Measurements from ENCODE around the gene USP10.
A peak's percentile ranks its signal among the peaks of the same experiment; 100 is the strongest.

USP10 gene, protein sequence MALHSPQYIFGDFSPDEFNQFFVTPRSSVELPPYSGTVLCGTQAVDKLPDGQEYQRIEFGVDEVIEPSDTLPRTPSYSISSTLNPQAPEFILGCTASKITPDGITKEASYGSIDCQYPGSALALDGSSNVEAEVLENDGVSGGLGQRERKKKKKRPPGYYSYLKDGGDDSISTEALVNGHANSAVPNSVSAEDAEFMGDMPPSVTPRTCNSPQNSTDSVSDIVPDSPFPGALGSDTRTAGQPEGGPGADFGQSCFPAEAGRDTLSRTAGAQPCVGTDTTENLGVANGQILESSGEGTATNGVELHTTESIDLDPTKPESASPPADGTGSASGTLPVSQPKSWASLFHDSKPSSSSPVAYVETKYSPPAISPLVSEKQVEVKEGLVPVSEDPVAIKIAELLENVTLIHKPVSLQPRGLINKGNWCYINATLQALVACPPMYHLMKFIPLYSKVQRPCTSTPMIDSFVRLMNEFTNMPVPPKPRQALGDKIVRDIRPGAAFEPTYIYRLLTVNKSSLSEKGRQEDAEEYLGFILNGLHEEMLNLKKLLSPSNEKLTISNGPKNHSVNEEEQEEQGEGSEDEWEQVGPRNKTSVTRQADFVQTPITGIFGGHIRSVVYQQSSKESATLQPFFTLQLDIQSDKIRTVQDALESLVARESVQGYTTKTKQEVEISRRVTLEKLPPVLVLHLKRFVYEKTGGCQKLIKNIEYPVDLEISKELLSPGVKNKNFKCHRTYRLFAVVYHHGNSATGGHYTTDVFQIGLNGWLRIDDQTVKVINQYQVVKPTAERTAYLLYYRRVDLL

DNA sequence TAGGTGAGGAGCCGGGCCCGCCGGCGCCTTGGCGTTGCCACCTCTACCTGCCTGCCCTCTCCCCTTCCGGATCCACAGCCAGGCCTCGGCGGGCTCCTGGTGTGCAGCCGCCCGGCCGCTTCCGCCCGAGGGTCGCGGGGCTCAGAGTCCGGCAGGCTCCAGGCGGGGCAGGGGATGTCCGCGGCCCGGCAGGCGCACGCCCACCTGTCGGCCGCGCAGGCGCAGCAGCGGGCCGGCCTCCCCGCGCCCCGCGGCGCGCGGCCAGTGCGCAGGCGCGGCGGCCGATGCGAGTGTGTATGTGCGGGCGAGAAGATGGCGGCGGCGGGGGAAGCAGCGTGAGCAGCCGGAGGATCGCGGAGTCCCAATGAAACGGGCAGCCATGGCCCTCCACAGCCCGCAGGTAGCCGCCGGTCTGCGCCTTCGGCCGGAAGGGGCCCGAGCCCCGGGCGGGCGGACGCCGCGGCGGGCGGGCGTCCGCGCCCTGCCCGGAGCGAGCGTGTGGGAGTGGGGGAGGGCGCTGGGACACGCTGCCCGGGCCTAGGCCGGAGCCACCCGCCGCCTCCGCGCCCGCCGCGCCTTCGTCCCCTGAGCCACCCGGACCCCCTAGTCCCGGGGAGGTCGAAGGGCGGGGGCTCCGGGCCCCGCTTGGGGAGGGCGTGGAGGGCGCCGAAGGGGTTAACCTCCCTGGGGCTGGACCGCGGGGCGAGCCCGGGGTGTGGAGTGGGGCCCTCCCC is at the start of gene USP10:
USP10 (plus strand) TSS at position 289 of the 734 bp plus-strand sequence; CDS start at position 380, 91 bp downstream.
- peak; percentile 88 for DNase-seq

DNA sequence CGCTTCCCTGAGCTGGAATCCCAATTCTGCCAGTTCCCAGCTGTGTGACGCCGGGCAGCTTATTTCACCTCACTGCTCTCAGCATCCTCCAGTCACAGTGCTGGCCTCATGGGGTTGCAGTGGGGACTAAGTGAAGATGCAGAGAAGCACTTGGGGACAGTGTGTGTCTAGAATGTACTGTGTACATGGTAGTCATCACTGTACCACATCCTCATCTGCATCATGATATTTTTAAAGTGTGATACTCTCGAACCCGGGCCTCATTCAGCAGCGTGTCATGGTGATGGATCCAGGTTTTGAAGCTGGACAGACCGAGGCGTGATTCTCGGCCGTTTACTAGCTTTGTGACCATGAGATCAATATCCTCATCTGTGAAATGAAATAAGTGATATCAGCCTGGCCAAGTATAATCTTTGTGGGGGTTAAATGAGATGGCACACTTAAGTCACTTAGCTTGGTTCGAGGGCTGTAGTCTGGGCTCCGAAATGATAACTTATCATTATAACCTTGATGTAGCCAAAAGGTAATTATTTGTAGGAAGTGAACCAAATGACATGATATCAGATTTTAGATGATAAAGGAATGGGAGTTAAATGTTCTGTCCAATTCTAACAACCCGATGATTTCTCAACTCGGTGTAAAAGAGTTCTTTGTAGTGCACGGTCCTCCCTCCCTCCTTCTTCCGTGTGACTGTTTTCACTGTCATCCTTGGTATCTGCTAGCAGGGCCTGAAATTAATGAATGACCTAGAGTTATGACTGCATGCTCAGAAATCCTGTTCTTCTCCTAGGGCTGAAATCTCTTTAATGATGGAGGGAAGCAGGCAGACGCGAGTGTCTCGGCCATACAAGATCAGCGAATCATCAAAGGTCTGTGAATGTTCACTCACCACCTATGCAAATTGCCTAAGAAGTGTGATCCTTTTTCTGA is 49.5 kb upstream of the USP10 start:
- DNase-seq, result no peak

DNA sequence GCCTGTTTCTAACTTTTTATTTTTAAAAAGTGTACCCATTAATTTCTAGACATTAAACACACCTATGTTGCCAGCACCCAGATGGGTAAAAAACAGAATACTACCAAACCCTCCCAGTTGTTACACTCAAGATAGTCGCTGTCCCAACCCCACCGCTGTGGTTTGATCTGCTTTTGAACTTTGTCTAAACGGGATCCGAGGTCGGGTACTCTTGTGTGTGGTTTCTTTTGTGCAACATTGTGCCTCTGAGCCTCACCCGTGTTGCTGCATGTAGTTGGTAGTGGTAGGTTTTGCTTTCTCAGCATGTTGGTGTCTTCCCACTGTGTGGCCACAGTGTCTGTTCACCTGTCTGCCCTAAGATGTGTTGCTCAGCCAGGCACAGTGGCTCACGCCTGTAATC is 47.2 kb upstream of the USP10 start:
- peak; percentile 60 for DNase-seq

DNA sequence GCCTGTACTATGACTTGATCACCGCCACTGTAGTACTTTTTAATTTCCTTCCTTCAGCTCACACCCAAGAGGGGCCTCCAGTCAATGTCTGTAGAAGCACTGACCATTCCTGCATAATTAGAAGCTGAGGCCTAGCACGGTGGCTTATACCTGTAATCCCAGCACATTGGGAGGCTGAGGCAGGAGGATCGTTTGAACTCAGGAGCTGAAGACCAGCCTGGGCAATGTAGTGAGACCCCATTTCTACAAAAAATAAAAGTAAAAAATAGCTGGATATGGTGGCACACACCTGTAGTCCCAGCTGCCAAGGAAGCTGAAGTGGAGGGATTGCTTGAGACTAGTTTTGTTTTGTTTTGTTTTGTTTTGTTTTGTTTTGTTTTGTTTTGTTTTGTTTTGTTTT is 45.6 kb upstream of the USP10 start:
- DNase-seq, result no peak

DNA sequence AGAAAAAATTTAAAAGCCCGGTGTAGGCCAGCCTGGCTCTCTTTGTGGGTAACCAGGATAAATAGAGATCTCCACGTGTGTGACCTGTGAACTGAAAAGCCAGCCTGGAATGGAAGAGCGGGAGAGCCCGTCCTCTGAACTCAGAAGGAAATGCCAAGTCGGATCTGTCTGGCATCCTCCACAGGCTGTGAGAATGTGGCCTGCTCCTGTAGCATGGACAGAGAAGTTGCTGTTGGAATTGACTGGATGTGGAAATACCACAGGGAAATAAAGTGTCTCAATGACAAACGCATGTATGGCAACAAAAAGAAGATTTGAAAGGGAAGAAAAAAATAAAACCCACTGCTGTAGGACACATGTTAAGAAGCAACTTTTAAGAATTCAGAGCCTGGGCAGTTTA is 44.8 kb upstream of the USP10 start:
- no peak for DNase-seq

DNA sequence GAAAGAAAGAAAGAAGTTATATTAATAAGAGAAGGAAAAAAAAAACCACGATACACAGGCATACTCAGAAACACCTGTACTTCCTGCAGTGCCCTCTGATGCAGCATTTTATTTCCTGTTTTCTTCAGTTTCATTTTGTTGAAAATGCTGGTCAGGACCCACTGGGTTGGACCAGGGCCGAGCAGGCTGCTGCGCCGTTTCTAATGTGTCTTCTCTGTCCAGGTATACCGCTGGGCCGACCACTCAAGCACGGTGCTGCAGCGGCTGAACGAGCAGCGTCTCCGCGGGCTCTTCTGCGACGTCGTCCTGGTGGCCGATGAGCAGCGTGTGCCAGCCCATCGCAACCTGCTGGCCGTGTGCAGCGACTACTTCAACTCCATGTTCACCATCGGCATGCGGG is 43.2 kb upstream of the USP10 start:
- no peak for DNase-seq

DNA sequence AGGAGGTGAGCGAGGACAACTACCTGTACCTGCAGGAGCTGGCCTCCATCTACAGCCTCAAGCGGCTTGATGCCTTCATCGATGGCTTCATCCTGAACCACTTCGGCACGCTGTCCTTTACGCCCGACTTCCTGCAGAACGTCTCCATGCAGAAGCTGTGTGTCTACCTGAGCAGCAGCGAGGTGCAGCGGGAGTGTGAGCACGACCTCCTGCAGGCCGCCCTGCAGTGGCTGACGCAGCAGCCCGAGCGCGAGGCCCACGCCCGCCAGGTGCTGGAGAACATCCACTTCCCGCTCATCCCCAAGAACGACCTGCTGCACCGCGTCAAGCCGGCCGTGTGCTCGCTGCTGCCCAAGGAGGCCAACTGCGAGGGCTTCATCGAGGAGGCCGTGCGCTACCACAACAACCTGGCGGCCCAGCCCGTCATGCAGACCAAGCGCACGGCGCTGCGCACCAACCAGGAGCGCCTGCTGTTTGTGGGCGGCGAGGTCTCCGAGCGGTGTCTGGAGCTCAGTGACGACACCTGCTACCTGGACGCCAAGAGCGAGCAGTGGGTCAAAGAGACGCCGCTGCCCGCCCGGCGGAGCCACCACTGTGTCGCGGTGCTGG is 42.5 kb upstream of the USP10 start:
- no peak for DNase-seq

DNA sequence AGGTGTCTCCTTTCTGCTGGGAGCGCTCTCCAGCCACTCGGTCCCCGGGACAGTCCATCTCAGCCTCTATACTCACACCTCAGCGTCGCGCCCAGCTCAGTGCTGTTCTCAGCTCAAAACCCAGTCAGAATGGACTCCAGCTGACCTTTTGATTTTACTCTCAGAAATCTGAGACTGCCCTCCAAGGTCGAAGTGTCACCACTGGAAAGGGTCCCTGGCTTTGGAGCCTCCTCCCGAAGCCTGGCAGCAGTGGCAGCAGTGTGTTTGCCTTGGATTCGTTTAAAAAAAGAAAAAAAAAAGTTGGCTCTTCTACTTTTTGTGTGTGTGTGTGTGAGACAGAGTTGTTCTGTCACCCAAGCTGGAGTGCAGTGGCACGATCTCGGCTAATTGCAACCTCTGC is 41.1 kb upstream of the USP10 start:
- DNase-seq, result no peak

DNA sequence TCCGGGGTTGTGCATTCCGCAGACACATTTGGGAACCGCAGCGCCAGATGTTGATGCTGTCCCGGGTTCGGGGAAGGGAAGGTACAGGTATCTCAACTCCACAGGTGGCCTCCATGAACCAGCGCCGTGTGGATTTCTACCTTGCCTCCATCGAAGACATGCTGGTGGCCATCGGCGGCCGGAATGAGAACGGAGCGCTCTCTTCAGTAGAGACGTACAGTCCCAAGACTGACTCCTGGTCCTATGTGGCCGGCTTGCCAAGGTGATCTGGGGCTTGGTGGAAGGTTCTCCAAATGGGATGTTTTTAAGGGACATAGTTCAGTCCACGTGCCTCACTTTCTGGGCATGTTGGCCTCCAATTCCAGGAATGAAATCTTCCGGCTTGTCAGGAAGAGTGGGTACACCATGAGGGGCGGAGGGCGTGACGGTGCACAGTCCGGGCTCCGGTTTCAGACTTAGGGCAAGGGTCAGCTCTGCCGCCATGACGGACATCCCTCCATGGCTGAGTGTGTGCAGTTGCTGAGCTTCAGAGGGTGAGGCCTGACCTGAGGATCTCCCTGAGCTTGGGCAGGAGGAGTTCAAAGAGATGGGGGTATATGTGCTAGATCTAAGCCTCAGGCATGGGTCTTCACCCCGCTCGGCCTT is 40.0 kb upstream of the USP10 start:
- no peak for DNase-seq

DNA sequence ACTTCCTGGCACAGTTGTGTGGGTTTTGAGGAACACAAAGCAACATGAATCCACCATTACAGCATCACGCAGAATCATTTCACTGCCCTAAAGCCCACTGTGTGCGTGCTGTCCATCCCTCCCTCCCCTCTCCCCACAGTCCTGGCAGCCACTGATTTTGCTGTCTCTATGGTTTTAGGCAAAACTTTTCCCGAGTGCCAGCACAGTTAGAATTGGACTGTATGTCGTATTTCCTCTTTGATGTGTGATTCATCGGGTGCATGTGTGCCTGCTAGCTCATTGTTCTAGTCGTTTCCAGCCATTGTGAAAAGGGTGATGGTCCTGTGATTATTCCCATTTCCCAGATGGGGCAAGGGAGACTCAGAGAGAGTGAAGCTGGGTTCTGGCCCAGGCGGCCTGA is 38.8 kb upstream of the USP10 start:
- DNase-seq, result no peak

DNA sequence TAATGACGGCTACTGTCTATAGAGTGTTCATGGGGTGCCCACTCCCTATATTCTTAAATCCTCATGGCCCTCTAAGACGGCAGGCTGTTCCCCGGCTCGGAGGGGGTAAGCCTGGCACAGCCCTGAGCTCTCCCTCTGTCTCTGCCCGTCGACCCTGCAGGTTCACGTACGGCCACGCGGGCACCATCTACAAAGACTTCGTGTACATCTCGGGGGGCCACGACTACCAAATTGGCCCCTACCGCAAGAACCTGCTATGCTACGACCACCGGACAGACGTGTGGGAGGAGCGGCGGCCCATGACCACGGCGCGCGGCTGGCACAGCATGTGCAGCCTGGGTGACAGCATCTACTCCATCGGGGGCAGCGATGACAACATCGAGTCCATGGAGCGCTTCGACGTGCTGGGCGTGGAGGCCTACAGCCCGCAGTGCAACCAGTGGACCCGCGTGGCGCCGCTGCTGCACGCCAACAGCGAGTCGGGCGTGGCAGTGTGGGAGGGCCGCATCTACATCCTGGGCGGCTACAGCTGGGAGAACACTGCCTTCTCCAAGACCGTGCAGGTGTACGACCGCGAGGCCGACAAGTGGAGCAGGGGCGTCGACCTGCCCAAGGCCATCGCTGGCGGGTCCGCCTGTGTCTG is 38.3 kb upstream of the USP10 start:
- DNase-seq, result no peak

DNA sequence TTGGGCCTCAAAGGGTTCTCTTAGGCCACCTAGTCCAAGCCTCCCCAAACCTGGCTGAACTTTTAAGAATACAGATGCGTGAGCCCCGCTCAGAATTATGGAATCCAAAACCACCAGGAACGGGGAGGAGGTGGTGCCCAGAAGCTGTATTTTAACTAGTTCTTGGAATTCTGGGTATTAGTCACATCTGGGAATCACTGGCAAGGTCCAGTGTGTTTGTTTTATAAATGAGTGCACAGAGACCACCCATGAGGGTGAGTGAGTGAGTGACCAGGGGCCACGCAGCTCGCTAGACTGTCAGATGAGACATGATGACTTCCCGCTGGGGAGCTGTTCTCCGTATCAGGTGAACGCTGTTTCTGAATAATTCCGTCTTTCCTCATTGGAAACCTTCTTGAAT is 37.3 kb upstream of the USP10 start:
- no peak for DNase-seq

DNA sequence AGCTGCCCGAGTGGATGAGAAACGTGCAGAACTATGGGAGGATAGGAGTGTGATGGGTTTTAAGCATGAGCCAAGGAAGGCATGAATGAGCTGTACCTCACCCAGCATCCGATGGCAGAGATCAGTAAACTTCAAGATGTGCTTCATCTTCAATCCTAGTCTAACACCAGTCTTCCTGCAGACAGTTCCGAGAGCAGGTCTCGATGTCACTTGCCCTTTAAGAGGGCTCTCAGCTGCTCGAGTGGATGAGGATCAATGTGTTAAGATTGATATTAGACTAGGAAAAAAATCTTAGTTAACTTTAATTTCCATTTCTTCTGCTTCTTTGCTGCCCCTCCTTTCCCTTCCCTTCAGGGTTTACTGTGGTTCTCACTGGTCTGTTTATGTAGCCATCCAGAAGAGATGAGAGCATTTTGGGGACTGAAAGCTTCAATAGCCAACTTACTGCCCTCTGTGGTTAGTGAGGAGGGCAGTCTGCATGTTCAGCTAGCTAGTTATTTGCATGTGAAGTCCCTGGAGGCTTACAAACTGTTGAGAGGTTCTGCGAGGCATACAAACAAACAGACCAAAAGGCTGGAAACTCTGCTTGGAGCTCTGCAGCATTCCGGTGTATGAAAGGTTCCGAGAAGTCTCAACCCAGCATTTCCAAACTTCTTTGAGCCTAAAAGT is 36.2 kb upstream of the USP10 start:
- DNase-seq, result no peak

DNA sequence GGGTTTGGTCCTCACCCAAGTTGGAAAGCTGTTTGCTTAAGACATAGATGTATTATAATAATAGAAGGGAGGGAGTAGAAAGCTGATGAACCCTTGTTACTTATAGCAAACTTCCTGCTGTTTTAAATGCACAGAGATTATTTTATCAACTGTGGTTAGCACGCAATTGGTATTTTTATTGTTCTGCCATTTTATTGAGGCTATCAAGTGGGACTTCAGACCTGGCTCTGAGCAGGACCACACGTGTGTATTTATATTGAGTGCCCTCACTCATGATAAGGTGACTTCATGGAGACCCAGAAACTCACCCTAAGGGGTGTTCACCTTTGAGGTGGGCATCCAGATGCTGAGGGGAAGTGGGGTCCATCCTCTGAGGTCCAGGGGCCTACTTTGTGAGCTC is 34.4 kb upstream of the USP10 start:
- no peak for DNase-seq

DNA sequence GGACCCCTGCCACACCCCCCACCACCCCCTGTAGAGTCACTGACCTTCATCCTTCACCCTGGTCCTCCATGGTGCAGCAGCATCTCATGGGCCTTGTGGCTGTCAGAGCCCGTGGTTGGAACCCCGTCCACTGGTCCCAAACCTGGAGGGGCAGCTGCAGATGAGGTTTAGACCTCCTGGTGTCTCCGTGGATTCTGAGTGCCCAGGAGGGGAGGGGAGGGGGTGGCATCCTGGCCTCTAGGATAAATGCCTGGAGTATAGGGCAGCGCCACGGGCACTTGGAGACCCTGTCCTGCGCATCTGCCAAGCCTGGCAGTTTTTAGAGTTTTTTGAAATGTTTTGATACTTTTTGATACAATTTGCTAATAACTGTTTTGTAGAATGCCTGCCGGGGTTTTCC is 34.0 kb upstream of the USP10 start:
- no peak for DNase-seq

DNA sequence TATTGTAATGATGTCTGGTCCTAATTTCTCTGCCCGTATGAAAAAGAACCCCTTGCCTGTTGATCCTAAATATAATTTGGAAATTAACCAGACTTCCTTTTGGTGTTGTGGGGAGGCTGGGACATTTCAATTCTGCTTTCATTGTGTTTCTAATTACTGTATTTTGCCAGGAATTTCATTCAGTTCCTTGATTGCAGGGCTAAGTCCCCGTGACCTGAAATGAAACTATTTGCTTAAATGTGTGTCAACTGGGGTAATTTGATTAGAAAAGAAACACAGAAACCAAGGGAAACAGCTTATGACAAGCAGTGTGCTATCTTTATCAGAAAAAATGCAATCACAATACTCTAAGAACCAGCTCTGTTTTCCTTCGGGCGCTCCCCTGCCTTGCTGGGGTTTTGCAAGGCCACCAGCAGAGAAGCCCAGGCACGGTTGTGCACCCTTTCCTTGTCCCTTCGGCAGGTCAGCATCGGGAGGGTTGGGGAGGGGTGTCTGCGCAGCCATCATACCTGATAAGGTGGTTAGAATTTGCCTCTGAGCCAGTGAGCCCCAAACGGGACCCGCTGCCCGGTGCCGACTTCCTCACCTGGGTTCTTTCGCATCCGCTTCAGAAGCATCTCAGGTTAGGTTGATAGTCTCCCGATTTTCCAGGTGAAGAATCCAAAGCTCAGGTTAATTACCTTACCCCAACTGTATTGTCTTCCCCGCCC is 32.0 kb upstream of the USP10 start:
- no peak for DNase-seq

DNA sequence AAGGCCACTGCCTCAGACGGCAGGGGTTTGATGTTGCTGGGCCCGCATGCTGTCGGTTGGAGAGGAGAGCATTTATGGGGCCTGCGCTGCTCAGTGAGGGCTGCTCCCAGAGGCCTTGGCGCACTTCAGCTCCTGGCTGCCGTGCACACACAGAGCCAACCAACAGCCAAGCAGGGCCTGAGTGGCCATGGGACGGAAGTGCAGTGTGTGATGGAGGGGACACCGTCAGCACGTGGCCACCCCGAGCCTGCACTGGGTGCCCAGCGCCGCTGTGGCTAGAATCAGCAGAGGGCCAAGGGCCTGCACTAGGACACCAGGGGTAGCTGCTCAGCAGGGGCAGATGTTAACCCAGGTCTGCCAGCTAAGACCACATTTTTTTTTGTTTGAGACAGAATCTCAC is 29.7 kb upstream of the USP10 start:
- no peak for DNase-seq

DNA sequence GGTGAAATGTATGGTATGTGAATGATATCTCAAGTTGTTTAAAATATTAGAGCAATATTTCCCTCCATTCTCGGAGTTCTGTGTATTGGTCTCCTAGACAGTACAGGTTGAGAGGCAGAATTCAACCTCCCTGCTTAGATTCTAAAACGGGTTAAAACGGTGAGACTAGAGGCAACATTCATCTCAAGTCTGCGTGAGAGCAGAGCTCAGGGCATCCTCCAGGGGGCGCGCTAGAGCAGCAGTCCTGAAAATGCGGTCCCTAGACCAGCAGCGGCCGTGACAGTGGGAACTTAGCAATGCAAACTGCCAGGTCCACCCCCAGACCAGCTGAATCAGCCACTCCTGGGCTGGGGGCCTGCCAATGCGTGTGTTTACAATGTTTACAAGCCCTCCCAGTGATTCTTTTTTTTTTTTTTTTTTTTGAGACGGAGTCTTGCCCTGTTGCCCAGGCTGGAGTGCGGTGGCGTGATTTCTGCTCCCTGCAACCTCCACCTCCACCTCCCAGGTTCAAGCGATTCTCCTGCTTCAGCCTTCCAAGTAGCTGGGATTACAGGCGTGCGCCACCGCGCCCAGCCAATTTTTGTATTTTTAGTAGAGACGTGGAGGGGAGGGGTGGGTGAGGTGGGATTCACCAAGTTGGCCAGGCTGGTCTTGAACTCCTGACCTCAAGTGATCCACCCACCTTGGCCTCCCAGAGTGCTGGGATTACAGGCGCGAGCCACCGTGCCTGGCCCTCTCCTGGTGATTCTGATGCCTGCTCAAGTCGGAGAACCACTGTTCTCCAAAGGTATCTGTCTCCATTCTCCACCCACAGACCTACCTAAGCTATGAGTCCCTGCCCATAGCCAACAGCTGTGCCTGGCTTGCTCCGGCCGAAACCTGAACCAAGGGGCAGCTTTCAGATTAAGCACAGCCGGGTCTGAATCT is 27.3 kb upstream of the USP10 start:
- DNase-seq, result peak; percentile 80

DNA sequence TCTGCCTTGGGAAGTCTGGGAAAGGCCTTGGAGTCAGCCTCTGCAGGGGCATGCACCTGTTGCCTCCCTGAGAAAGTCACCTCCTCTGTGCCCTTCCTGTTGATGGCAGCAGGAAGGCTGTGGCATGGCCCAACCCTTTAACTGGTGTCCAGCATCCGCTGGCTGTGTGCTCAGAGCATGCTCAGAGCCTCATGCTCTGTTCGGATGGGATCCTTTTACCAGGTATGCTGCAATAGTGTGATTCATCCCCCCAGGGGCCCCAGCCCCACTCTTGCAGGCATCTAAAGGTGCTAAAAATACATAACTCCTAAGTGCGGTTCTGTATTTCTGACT is 26.6 kb upstream of the USP10 start:
- no peak for DNase-seq
